LHCN-M2 (cell line): ENCODE data around the gene FBXL5. TPM values are rescaled to one million over a fixed set of nuclear protein-coding genes. Genes with fewer than 3 reads are reported as not detected.

Source experiments
- DNase-seq: peaks from one replicate; pipeline ENCODE4 v3.0.0-alpha.2; 2012; ENCODE audit warnings: low read depth
- total RNA-seq: library from RNA; depleted of rRNA; stranded (reverse); fragments of >200 nt; gene quantifications from 2 replicates; pipeline ENCODE4 v1.2.3, GENCODE V29; 2014; rRNA removed

FBXL5 gene
- total RNA-seq, 1 experiment from 2014 or later: 165 TPM

GRCh38 chr4:15562623-15563022 lies 92.5 kb downstream of the FBXL5 start:
- no peak for DNase-seq

DNA sequence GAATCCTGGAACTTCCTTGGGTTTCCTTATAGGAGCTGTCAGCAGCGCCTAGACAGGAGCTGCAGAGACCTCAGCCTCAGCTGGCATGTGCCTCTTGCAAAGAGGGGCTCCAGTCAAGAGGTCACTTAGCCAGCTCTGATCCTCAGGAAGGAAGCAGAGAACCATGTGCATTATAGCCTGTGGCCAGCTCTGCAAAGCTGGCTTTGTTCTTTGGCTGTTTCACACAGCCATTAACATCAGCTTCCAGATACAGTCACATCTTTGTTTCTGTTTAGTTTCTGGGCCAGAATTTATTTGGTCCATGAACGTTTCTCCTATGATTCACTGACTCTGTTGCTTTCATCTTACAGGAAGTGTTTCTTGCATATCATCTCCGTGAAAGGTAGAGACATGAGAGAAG lies 93.0 kb downstream of the FBXL5 start:
- DNase-seq: no peak

DNA sequence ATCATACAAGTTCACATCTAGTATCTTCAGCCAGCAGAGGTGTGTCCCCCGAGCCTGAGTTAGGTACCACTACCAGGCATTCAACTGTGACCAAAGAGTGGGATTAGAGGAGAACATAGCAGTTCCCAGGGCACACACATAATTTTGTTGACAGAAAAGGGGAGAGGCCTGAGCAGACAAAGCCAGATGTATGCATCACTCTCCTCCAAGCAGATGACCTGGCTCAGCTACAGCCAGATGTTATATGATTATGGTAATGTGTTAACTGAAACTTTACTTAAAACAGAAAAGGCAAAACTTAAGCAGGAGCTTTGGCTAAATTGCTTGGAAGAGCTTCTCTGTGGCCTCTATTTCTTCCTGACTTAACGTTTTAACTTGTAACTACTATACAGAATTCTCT lies 96.6 kb downstream of the FBXL5 start:
- DNase-seq: no peak

GRCh38 chr4:15557786-15558550 lies 97.2 kb downstream of the FBXL5 start:
- DNase-seq: no peak

DNA sequence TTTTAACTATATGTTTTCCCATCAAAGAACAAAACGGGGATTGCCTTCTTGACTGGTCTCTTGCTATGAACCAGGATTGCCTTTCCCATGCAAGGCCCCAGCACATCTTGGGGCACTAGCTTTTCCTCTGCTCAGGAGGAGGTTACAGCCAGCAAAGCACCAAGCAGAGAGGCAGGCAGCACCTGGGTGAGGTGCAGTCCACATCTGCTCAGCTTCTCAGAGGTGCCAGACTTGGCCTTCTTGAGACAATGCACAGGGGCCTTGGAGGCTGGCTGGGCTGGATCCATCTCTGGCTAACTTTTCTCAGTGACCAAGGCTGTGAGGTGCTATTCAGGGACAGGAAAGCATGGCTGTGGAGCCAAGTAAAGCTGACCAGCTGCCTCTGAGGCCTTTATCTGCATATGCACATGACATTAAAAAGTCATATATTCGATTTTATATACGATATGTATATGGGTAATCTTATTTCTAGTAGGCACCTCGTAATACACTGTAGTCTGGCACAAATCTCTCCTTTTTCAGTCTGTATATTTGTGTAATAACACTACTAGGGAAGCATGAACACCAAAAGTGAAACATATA lies 98.6 kb downstream of the FBXL5 start:
- no peak for DNase-seq

Other genes with a start within 250 kb of the FBXL5 start
- not detected in 2 replicates for gene C1QTNF7, start 227.3 kb downstream of the FBXL5 start, total RNA-seq
- gene CC2D2A, start 185.5 kb downstream of the FBXL5 start, total RNA-seq: 24.9 and 31.5 TPM in 2 replicates
- 53.0 and 59.3 TPM in 2 replicates for gene FAM200B, start 26.5 kb upstream of the FBXL5 start, total RNA-seq
- 1.0 and 2.2 TPM in 2 replicates for gene BST1, start 47.7 kb upstream of the FBXL5 start, total RNA-seq
- not detected in 2 replicates for gene CD38, start 123.0 kb upstream of the FBXL5 start, total RNA-seq